H1 (cell line): ENCODE measurements around the gene CDKN2B. TPM values are rescaled to one million over a fixed set of nuclear protein-coding genes. Genes with fewer than 3 reads are reported as not detected.

Source experiments
- ASH2L ChIP-seq: fragments of 200-600, 300-600 bp; sonication (generic); IDR thresholded peaks from one replicate; pipeline ENCODE4 v1.7.1; 2017; ENCODE audit warnings: low read length
- BRCA1 ChIP-seq: IDR thresholded peaks from 2 replicates; pipeline ENCODE4 v1.6.1; 2012; ENCODE audit warnings: low read depth, low read length, improper control_type of control experiment
- EP300 ChIP-seq, 2 experiments: IDR thresholded peaks; 1 replicate in 1 of 2; 2 replicates in 1 of 2; pipeline ENCODE4 v1.6.1; 2011 to 2012; ENCODE audit warnings: low read depth in 2 of 2, low read length in 2 of 2, mild to moderate bottlenecking in 2 of 2, borderline replicate concordance in 1 of 2, inconsistent platforms in 1 of 2, moderate library complexity in 1 of 2
- EZH2 ChIP-seq: fragments of 200-600 bp; sonication (generic); IDR thresholded peaks from 2 replicates; pipeline ENCODE4 v1.7.1; 2012; ENCODE audit warnings: low read depth, mild to moderate bottlenecking, moderate library complexity, low read length, inconsistent platforms; ENCODE audit not compliant: severe bottlenecking
- RNF2 ChIP-seq: fragments of 200-900, 300-1000 bp; sonication (generic); IDR thresholded peaks from 2 replicates; pipeline ENCODE4 v1.7.1; 2016; ENCODE audit warnings: borderline replicate concordance, low read depth, mild to moderate bottlenecking, antibody characterized with exemption, low read length; ENCODE audit not compliant: poor library complexity, severe bottlenecking; ENCODE audit errors: missing control alignments
- TAF7 ChIP-seq: optimal IDR thresholded peaks from 2 replicates; pipeline ENCODE3; 2011; ENCODE audit warnings: low read depth, mild to moderate bottlenecking, inconsistent platforms, low read length, moderate library complexity, borderline replicate concordance
- USF2 ChIP-seq: IDR thresholded peaks from 2 replicates; pipeline ENCODE4 v1.6.1; 2011; ENCODE audit warnings: low read length, improper control_type of control experiment
- polyA plus RNA-seq, 7 experiments: library from polyadenylated mRNA; depleted of rRNA in 3 of 7; stranded (reverse) in 5 of 7; unstranded in 2 of 7; fragments of >200 nt in 5 of 7; fragments of 200-250 nt in 2 of 7; gene quantifications; 1 replicate in 5 of 7; 2 replicates in 1 of 7; 4 replicates in 1 of 7; pipeline versions ENCODE4 v1.2.1 to v1.2.3, GENCODE V29; 2011 to 2013; ENCODE audit warnings: missing spikeins in 2 of 7, mixed read lengths in 2 of 7
- total RNA-seq: library from RNA; stranded (reverse); fragmentation: NEBNext Ultra II Directional; extraction: Animal tissue kit (Norgen Biotek cat#: 25700); gene quantifications from 2 replicates; pipeline ENCODE4 v1.2.1, GENCODE V29; 2021

The CDKN2B gene
- total and polyA plus RNA-seq, 2 of the 8 experiments (the other 6 are each of a cell fraction or from before 2014, with no cell fraction given), result 0.20 to 0.88 TPM

GRCh38 chr9:21993893-21994555 lies 15.1 kb downstream of the CDKN2B start, which contains the start of gene CDKN2A (continued):
- TF ChIP-seq EZH2, result peak; percentile 84
- no peak for TF ChIP-seq EP300 (IDR thresholded peaks at IDR 0.05; ENCODE audit: borderline replicate concordance in 1 of 2, low read depth in 2 of 2, low read length in 2 of 2)
- TF ChIP-seq USF2, result no peak
- no peak for TF ChIP-seq BRCA1
- TF ChIP-seq ASH2L, result no peak
- TF ChIP-seq RNF2, result peak; percentile 95
- TF ChIP-seq TAF7, result no peak
- TF ChIP-seq, all 59 proteins: peak for 6
